GM10248 (cell line): ENCODE results near the gene HACE1.
"Not testable (repeated sequence)": the region's sequence is repeated elsewhere in the genome, so short reads cannot be mapped to it uniquely, and the experiment has no call there.

ENCODE experiments used
- CTCF ChIA-PET: fragments of 300-600 bp; sonication (Branson Sonifier 250); formaldehyde crosslinking; extraction: SDS; loops from one replicate; lab custom pipeline; 2021; ENCODE audit warnings: antibody characterized with exemption; lab: Yijun Ruan, JAX
- POLR2A ChIA-PET: fragments of 350-650 bp; sonication (Branson Sonifier 250); formaldehyde crosslinking; extraction: SDS; loops from one replicate; lab custom pipeline; 2020; ENCODE audit warnings: antibody characterized with exemption; lab: Yijun Ruan, JAX
- DNase-seq: peaks from one replicate; pipeline ENCODE4 v3.0.0; 2012; ENCODE audit errors: extremely low spot score
- TF ChIP-seq, protein P1 (sequence below): IDR thresholded peaks from 2 replicates; pipeline ENCODE4 v1.5.1; 2012; ENCODE audit warnings: mild to moderate bottlenecking, low read depth; ENCODE audit errors: extremely low read depth, missing control alignments, control extremely low read depth

Gene HACE1, protein sequence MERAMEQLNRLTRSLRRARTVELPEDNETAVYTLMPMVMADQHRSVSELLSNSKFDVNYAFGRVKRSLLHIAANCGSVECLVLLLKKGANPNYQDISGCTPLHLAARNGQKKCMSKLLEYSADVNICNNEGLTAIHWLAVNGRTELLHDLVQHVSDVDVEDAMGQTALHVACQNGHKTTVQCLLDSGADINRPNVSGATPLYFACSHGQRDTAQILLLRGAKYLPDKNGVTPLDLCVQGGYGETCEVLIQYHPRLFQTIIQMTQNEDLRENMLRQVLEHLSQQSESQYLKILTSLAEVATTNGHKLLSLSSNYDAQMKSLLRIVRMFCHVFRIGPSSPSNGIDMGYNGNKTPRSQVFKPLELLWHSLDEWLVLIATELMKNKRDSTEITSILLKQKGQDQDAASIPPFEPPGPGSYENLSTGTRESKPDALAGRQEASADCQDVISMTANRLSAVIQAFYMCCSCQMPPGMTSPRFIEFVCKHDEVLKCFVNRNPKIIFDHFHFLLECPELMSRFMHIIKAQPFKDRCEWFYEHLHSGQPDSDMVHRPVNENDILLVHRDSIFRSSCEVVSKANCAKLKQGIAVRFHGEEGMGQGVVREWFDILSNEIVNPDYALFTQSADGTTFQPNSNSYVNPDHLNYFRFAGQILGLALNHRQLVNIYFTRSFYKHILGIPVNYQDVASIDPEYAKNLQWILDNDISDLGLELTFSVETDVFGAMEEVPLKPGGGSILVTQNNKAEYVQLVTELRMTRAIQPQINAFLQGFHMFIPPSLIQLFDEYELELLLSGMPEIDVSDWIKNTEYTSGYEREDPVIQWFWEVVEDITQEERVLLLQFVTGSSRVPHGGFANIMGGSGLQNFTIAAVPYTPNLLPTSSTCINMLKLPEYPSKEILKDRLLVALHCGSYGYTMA

DNA sequence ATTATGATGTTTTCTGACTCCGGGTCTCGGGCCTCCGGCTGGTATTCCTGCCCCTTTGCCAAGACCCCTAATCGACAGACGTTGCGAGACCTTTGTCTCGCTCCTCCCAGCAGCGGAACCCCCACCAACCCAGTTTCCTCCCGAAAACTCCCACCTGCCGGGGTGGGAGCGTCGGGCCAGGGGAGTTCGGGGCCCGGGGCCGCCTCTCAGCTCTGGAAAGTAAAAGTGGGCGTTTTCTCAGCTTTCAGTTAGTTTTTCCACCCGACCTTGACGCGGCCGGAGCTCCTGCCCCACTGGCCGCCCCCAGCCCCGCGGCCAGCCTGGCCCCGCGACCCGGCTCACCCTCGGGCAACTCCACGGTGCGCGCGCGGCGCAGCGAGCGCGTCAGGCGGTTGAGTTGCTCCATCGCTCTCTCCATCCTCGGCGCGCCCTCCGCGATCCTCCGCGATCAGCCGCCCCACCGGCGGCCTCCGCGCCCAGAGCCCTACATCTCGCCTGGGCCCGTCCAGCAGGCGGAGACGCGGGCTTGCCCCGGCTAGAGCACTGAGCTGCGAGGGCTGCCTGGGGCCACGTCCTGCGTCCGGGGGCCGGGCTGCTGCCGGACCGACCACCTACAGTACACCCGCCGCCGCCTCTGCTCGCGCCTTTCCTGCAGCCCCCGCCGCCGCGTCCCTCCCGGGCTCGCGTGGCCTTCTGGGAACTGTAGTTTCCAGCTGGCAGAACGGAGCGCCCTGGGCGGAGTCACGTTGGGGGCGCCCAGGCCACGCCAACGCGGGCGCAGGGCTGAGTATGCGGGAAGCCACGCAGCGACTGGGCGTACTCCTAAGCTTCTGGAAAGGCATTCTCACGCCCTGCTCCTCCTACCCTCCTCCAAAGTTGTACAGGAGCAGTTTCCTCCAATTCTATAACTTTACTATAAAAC is at the start of gene HACE1:
Gene HACE1 (minus strand): TSS at position 695 of the 922 bp plus-strand sequence. CDS start 277 bp downstream, at position 418.
- peak; percentile 94 for DNase-seq
- ChIA-PET POLR2A (no interaction called here), CTCF (interaction anchor here (0.7 to 2.3 kb wide), 7 partner anchors 8 to 70 kb away, joined by 3 to 5 read pairs (median 3); no protein-coding TSS in a partner anchor)
- TF ChIP-seq, protein P1, sequence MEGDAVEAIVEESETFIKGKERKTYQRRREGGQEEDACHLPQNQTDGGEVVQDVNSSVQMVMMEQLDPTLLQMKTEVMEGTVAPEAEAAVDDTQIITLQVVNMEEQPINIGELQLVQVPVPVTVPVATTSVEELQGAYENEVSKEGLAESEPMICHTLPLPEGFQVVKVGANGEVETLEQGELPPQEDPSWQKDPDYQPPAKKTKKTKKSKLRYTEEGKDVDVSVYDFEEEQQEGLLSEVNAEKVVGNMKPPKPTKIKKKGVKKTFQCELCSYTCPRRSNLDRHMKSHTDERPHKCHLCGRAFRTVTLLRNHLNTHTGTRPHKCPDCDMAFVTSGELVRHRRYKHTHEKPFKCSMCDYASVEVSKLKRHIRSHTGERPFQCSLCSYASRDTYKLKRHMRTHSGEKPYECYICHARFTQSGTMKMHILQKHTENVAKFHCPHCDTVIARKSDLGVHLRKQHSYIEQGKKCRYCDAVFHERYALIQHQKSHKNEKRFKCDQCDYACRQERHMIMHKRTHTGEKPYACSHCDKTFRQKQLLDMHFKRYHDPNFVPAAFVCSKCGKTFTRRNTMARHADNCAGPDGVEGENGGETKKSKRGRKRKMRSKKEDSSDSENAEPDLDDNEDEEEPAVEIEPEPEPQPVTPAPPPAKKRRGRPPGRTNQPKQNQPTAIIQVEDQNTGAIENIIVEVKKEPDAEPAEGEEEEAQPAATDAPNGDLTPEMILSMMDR, result no peak

DNA sequence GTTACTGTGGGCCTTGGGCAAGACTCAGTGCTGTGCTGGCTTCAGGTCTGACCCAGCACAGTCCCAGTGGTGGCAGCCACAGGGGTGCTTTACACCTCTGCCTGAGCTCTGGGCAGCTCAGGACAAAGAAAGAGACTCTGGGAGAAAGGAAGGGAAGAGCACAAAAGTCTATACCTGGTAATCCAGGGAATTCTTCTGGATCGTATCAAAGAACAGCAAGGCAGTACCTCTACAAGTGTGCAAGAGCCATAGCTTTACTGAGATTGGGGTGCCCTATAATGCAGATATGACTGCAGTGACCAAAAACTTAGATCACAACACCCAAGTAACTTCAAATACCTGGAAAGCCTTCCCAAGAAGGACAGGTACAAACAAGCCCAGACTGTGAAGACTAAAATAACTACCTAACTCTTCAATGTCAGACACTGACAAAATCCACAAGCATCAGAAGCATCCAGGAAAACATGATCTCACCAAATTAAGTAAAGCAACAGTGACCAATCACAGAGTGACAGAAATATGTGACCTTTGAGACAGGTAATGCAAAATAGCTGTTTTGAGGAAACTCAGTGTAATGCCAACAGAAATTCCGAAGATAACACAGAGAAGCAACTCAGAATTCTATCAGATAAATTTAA is 49.3 kb upstream of the HACE1 start:
- ChIA-PET POLR2A (interaction anchor here (0.6 kb wide), 1 partner anchor 274 kb away, joined by 3 read pairs; no protein-coding TSS in a partner anchor), CTCF (interaction anchor here (1.2 to 1.3 kb wide), 2 partner anchors 10 kb away, joined by 3 to 4 read pairs; no protein-coding TSS in a partner anchor)
- TF ChIP-seq, protein P1, result no peak
- DNase-seq, result no peak

DNA sequence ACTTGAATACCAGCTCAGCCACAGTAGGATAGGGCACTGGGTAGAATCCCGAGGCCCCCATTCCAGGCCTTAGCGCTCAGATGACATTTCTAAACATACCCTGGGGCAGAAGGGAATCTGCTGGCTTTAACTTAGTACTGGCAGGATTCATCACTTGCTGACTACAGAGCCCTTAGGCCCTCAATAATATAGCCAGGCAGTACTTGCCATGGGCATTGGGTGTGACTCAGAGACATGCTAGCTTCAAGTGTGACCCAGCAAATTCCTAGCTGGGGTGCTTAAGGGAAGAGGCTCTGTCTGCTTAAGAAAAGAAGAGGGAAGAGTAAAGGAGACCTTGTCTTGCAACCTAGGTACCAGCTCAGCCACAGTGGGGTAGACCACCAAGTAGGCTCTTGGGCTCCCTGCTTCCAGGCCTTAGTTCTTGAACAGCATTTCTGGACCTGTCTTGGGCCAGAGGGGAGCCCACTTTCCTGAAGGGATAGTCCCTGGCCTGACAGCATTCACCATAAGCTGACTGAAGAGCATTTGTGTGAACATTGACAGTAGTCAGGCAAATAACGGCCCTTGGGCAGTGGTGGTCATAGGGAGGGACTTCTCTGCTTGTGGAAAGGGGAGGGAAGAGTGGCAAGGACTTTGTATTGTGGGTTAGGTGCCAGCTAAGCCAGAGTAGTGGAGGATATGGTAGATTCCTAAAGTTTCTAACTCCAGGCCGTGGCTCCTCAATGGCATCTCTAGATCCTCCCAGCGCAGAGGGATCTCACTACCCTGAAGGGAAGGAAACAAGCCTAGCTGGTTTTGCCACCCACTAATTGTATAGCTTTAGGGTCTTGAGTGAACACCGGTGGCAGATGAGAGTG is 48.5 kb upstream of the HACE1 start:
- ChIA-PET CTCF (interaction anchor here (1.2 to 1.3 kb wide), 2 partner anchors 9 to 11 kb away, joined by 3 to 4 read pairs; no protein-coding TSS in a partner anchor), POLR2A (interaction anchor here (0.6 kb wide), 1 partner anchor 275 kb away, joined by 3 read pairs; no protein-coding TSS in a partner anchor)
- DNase-seq, result no peak
- TF ChIP-seq, protein P1, result no peak

DNA sequence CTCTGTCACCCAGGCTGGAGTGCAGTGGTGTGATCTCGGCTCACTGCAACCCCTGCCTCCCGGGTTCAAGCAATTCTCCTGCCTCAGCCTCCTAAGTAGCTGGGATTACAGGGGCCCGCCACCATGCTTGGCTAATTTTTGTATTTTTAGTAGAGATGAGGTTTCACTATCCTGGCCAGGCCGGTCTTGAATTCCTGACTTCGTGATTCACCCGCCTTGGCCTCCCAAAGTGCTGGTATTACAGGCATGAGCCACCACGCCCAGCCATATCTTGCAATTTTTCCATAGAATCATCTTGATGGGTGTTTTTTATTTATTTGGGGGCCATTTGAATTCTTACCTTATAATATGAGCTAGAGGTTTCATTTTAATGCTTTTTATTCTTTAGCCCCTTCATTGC is 39.2 kb upstream of the HACE1 start:
- CTCF ChIA-PET, result interaction anchor here (0.9 to 1.0 kb wide), 2 partner anchors 10 to 12 kb away, joined by 3 to 4 read pairs; no protein-coding TSS in a partner anchor
- POLR2A ChIA-PET, DNase-seq: not testable (repeated sequence)

DNA sequence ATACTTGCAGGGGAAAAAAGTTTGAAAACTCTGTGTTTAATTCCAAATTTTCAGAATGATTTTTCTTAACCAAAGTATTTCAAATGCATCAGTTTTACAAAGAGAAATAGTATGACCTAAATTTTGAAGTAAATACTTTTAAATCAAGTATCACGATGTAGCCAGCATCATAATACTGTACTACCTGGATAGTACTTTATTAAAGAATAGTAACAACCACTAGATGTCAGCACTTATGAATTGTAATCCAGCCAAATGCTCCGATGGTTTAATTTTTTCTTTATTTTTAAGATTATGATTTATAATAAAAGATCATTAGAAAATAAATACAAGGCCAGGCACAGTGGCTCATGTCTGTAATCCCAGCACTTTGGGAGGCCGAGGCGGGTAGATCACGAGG is 37.2 kb upstream of the HACE1 start:
- CTCF ChIA-PET, result no interaction called here
- TF ChIP-seq, protein P1, result peak; percentile 12
- no peak for DNase-seq
- POLR2A ChIA-PET, result no interaction called here
